ENCODE measurements around the gene TFF3. TPM values are rescaled to one million over a fixed set of nuclear protein-coding genes. Genes with fewer than 3 reads are reported as not detected.

Gene TFF3
- total RNA-seq, 2 experiments from 2014 or later, result not detected

GRCh38 chr21:42358261-42358660 is 43.1 kb upstream of the TFF3 start:
- DNase-seq (ENCODE audit: low spot score), result no peak
- Histone ChIP-seq H3K4me1 (ENCODE audit: insufficient read depth, low read length, poor library complexity, severe bottlenecking) (peaks cover 13% of the 10 kb centered on the region), H3K79me2 (ENCODE audit: insufficient read depth, low read depth, low read length) (no peaks in the 10 kb centered on the region), H3K36me3 (ENCODE audit: insufficient read depth, low read length) (no peaks in the 10 kb centered on the region), H2AFZ (ENCODE audit: low read length) (no peak overlapping the region), H3K4me3 (ENCODE audit: low read depth, low read length, poor library complexity, severe bottlenecking) (no peak overlapping the region), H3K4me2 (ENCODE audit: low read length) (no peak overlapping the region), H3K9me2 (ENCODE audit: insufficient read depth, low read length) (no peaks in the 10 kb centered on the region), H3K9me3 (ENCODE audit: low read length) (peaks cover 12% of the 10 kb centered on the region; the same call in 1 of the 2 replicates), H4K20me1 (ENCODE audit: insufficient read depth, low read length) (no peaks in the 10 kb centered on the region), H3K27ac (ENCODE audit: low read depth, low read length, poor library complexity, severe bottlenecking) (no peak overlapping the region)
- TF ChIP-seq EZH2phosphoT487 (IDR thresholded peaks at IDR 0.05; ENCODE audit: borderline replicate concordance, low read depth, low read length), result no peak
- TF ChIP-seq, protein P1, sequence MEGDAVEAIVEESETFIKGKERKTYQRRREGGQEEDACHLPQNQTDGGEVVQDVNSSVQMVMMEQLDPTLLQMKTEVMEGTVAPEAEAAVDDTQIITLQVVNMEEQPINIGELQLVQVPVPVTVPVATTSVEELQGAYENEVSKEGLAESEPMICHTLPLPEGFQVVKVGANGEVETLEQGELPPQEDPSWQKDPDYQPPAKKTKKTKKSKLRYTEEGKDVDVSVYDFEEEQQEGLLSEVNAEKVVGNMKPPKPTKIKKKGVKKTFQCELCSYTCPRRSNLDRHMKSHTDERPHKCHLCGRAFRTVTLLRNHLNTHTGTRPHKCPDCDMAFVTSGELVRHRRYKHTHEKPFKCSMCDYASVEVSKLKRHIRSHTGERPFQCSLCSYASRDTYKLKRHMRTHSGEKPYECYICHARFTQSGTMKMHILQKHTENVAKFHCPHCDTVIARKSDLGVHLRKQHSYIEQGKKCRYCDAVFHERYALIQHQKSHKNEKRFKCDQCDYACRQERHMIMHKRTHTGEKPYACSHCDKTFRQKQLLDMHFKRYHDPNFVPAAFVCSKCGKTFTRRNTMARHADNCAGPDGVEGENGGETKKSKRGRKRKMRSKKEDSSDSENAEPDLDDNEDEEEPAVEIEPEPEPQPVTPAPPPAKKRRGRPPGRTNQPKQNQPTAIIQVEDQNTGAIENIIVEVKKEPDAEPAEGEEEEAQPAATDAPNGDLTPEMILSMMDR (conservative IDR thresholded peaks at IDR 0.05; ENCODE audit: low read length), result no peak
- ChIA-PET POLR2A (no interaction called here), CTCF (ENCODE audit: unreplicated experiment) (no interaction called here)
- BruUV-seq (replicated peaks), result no TSS peak
- intact Hi-C loops (cut with micrococcal nuclease; ENCODE audit: unreplicated experiment), result no loop called here

DNA sequence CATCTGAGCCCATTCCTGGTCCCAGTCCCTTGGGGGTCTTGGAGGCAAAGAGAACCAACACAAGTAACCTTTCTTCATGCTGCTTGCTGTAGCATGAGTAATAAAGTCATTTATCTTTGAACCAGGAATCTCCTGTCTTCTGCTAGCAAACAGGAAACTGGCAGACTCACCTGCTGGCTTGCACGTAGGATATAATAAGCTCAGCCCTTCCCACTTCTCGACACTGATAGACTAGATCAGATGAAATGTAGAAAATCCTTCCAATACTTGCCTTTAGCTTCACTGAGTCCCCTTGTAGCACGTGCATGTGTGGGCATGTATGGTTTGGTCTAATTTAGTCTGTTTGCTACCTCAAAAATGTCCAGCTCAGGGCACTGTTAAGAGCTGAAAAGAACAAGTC is 42.1 kb upstream of the TFF3 start:
- H3K4me2 ChIP-seq (ENCODE audit: low read length), result no peak overlapping the region
- H2AFZ ChIP-seq (ENCODE audit: low read length), result no peak overlapping the region
- TF ChIP-seq, protein P1 (conservative IDR thresholded peaks at IDR 0.05; ENCODE audit: low read length), result no peak
- TF ChIP-seq EZH2phosphoT487 (IDR thresholded peaks at IDR 0.05; ENCODE audit: borderline replicate concordance, low read depth, low read length), result no peak
- DNase-seq (ENCODE audit: low spot score), result no peak
- H4K20me1 ChIP-seq (ENCODE audit: insufficient read depth, low read length), result no peaks in the 10 kb centered on the region
- no TSS peak for BruUV-seq (replicated peaks)
- ChIA-PET CTCF (ENCODE audit: unreplicated experiment) (no interaction called here), POLR2A (no interaction called here)
- H3K9me2 ChIP-seq (ENCODE audit: insufficient read depth, low read length), result no peaks in the 10 kb centered on the region
- peaks cover 12% of the 10 kb centered on the region; the same call in 1 of the 2 replicates for H3K9me3 ChIP-seq (ENCODE audit: low read length)
- H3K79me2 ChIP-seq (ENCODE audit: insufficient read depth, low read depth, low read length), result no peaks in the 10 kb centered on the region
- H3K36me3 ChIP-seq (ENCODE audit: insufficient read depth, low read length), result no peaks in the 10 kb centered on the region
- no peak overlapping the region for H3K27ac ChIP-seq (ENCODE audit: low read depth, low read length, poor library complexity, severe bottlenecking)
- peaks cover 4% of the 10 kb centered on the region for H3K4me1 ChIP-seq (ENCODE audit: insufficient read depth, low read length, poor library complexity, severe bottlenecking)
- intact Hi-C loops (cut with micrococcal nuclease; ENCODE audit: unreplicated experiment), result no loop called here
- H3K4me3 ChIP-seq (ENCODE audit: low read depth, low read length, poor library complexity, severe bottlenecking), result no peak overlapping the region

DNA sequence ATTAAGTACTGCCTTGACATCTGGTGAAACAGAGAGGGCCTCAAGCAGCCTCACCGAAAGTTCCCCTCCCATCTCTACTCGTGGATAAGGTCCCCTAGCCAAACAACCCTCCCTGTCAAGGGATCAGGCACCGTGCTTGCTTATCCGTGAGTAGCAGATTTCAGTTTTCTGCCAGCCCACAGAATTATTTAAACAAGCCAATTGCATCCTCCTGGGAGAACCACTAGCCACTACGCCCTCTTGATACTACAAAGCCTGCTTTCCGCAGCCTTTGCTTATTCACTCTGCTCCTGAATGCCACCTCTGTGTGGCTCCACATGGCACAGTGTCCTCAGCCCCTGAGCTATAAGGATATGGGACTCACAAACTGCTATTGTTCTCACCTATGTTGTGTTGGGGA is 41.4 kb upstream of the TFF3 start:
- Histone ChIP-seq H3K27ac (ENCODE audit: low read depth, low read length, poor library complexity, severe bottlenecking) (no peak overlapping the region), H3K9me2 (ENCODE audit: insufficient read depth, low read length) (no peaks in the 10 kb centered on the region), H3K9me3 (ENCODE audit: low read length) (peaks cover 12% of the 10 kb centered on the region; the same call in 1 of the 2 replicates), H3K4me1 (ENCODE audit: insufficient read depth, low read length, poor library complexity, severe bottlenecking) (no peaks in the 10 kb centered on the region), H3K4me2 (ENCODE audit: low read length) (no peak overlapping the region), H2AFZ (ENCODE audit: low read length) (no peak overlapping the region), H3K79me2 (ENCODE audit: insufficient read depth, low read depth, low read length) (no peaks in the 10 kb centered on the region), H4K20me1 (ENCODE audit: insufficient read depth, low read length) (no peaks in the 10 kb centered on the region), H3K36me3 (ENCODE audit: insufficient read depth, low read length) (no peaks in the 10 kb centered on the region), H3K4me3 (ENCODE audit: low read depth, low read length, poor library complexity, severe bottlenecking) (no peak overlapping the region)
- no peak for DNase-seq (ENCODE audit: low spot score)
- TF ChIP-seq, protein P1 (conservative IDR thresholded peaks at IDR 0.05; ENCODE audit: low read length), result no peak
- no peak for TF ChIP-seq EZH2phosphoT487 (IDR thresholded peaks at IDR 0.05; ENCODE audit: borderline replicate concordance, low read depth, low read length)
- no TSS peak for BruUV-seq (replicated peaks)
- CTCF ChIA-PET (ENCODE audit: unreplicated experiment), result no interaction called here
- POLR2A ChIA-PET, result interaction anchor here (0.5 kb wide), 1 partner anchor 355 kb away, joined by 3 read pairs; no protein-coding TSS in a partner anchor
- intact Hi-C loops (cut with micrococcal nuclease; ENCODE audit: unreplicated experiment), result no loop called here
